ENCODE results near the gene FOXK1.

- TF ChIP-seq CTCF (IDR thresholded peaks at IDR 0.05) (no peak), POLR2A (IDR thresholded peaks at IDR 0.05) (no peak), POLR2AphosphoS5 (IDR thresholded peaks at IDR 0.05) (no peak)
These were observed 48.2 kb downstream of the FOXK1 start for GRCh38 chr7:4730276-4730675.

All from transverse colon (tissue), 4 donors.